Adrenal gland (tissue), 12 donors: ENCODE measurements around the gene RYR2. TPM values are rescaled to one million over a fixed set of nuclear protein-coding genes. Genes with fewer than 3 reads are reported as not detected.
A peak's percentile ranks its signal among the peaks of the same experiment; 100 is the strongest.

Experiments used
- DNase-seq, 7 donors: peaks; one replicate each; pipeline ENCODE4 v3.0.0-alpha.2; 2019 to 2020
- H3K27ac ChIP-seq, 5 donors: fragments of 200-600 bp; sonication (generic) in 4 of 5; 1 replicate in 3 of 5; 2 replicates in 2 of 5; pipeline versions ENCODE4 v1.5.1 to v1.8.0; 2016 to 2020; ENCODE audit warnings: mild to moderate bottlenecking in 1 of 5
- H3K27me3 ChIP-seq: fragments of 200-600 bp; 2 replicates; pipeline ENCODE4 v1.8.0; 2021
- H3K36me3 ChIP-seq, 2 donors: fragments of 200-600 bp; replicated peaks in 1 of 2; 1 replicate in 1 of 2; 2 replicates in 1 of 2; pipeline versions ENCODE4 v1.5.1 to v1.8.0; 2018 to 2022
- H3K4me1 ChIP-seq, 2 donors: fragments of 200-600 bp; replicated peaks in 1 of 2; 1 replicate in 1 of 2; 2 replicates in 1 of 2; pipeline versions ENCODE4 v1.5.1 to v1.8.0; 2018 to 2021
- H3K4me3 ChIP-seq, 4 donors: fragments of 200-600 bp; sonication (generic) in 3 of 4; one replicate each; pipeline ENCODE4 v1.5.1; 2016 to 2018
- H3K9me3 ChIP-seq, 3 donors: fragments of 200-600 bp; sonication (generic) in 1 of 3; replicated peaks in 1 of 3; 1 replicate in 2 of 3; 2 replicates in 1 of 3; pipeline versions ENCODE4 v1.5.1 to v1.8.0; 2016 to 2021
- CTCF ChIP-seq, 6 experiments: fragments of 450-650 bp in 4 of 6; fragments of 200-600 bp in 2 of 6; sonication (generic) in 1 of 6; IDR thresholded peaks; 1 replicate in 5 of 6; 2 replicates in 1 of 6; pipeline versions ENCODE4 v1.5.1 to v1.8.0; 2016 to 2021; ENCODE audit warnings: antibody characterized with exemption in 6 of 6, mild to moderate bottlenecking in 2 of 6, moderate library complexity in 1 of 6
- POLR2A ChIP-seq, 2 donors: fragments of 450-650 bp; IDR thresholded peaks; one replicate each; pipeline ENCODE4 v1.6.1; 2017; ENCODE audit warnings: antibody characterized with exemption in 2 of 2, mild to moderate bottlenecking in 2 of 2, moderate library complexity in 1 of 2
- WGBS, 4 donors: extraction: QIAGEN DNeasy Blood & Tissue Kit in 2 of 4; methylation state at CpG; one replicate each; pipeline versions ENCODE4 v1.1.5 to v1.1.7; 2013 to 2017; 5-methylcytosine and 5-hydroxymethylcytosine counted together
- intact Hi-C, 2 donors: fragments of 100-400 bp; cut with DNase I; formaldehyde crosslinking; loops; one replicate each; pipeline versions ENCODE4 v1.14.1 to v1.15.0; 2022 to 2023
- polyA plus RNA-seq, 3 donors: library from polyadenylated mRNA; stranded (reverse); fragments of 200-250 nt in 2 of 3; fragments of 350-450 nt in 1 of 3; fragmentation: Illumina TruSeq in 1 of 3; extraction: RNeasy Lipid Tissue Mini Kit (QIAGEN cat#74804) in 1 of 3; gene quantifications; one replicate each; pipeline ENCODE4 v1.2.3, GENCODE V29; 2013 to 2014
- total RNA-seq, 9 donors: library from RNA; depleted of rRNA in 4 of 9; stranded (reverse); fragments of >200 nt in 4 of 9; fragments of 120-200 nt in 1 of 9; fragmentation: NEBNext Ultra II Directional in 1 of 9; extraction: Animal tissue kit (Norgen Biotek cat#: 25700) in 1 of 9; gene quantifications; one replicate each; pipeline versions ENCODE4 v1.1.0 to v1.2.4, GENCODE V29; 2013 to 2023
- donor health status: healthy with polysubstance abuse.
- donor health status: Bipolar disorder and iron deficiency.
- donor health status: DM: yes; HTN: yes; CAD: no.
- donor health status: DM: no; HTN: no; CAD: no.
- donor health status: DM: no; HTN: no; CAD: no.
- donor health status: DM: yes; HTN: yes; CAD: no.

RYR2 gene
- total and polyA plus RNA-seq, 12 donors: 0.07 to 6.3 (median 0.18) TPM; not detected in 1

- Histone ChIP-seq H3K9me3 (peaks cover 0 to 3% (median 0%) of the 10 kb centered on the region in 3 donors), H3K4me3 (no peak overlapping the region), H3K27ac (no peak overlapping the region), H3K27me3 (no peaks in the 10 kb centered on the region), H3K4me1 (peaks cover 0 to 5% of the 10 kb centered on the region in 2 donors), H3K36me3 (no peaks in the 10 kb centered on the region)
- DNase-seq: no peak
- intact Hi-C loops: no loop called here
- TF ChIP-seq POLR2A (IDR thresholded peaks at IDR 0.05) (no peak), CTCF (IDR thresholded peaks at IDR 0.05) (no peak)
- 62 to 76% (median 70%) methylated on average over 4 of the region's 4 CpGs for WGBS, 4 donors
These were observed 817.0 kb downstream of the RYR2 start for GRCh38 chr1:237858992-237859391.

GRCh38 chr1:237861944-237862343, 820.0 kb downstream of the RYR2 start:
- Histone ChIP-seq H3K36me3 (no peaks in the 10 kb centered on the region), H3K27ac (no peak overlapping the region), H3K27me3 (no peaks in the 10 kb centered on the region), H3K9me3 (peaks cover 0 to 4% (median 0%) of the 10 kb centered on the region in 3 donors), H3K4me1 (peaks cover 0 to 7% of the 10 kb centered on the region in 2 donors), H3K4me3 (no peak overlapping the region)
- WGBS, 4 donors: 67 to 77% (median 72%) methylated on average over 8 of the region's 8 CpGs
- no peak for TF ChIP-seq CTCF (IDR thresholded peaks at IDR 0.05)
- TF ChIP-seq POLR2A (IDR thresholded peaks at IDR 0.05): no peak
- no peak for DNase-seq
- intact Hi-C loops: no loop called here

- no peaks in the 10 kb centered on the region for H3K36me3 ChIP-seq
- no peak overlapping the region for H3K27ac ChIP-seq
- peaks cover 0 to 4% (median 0%) of the 10 kb centered on the region in 3 donors for H3K9me3 ChIP-seq
- intact Hi-C loops: no loop called here
- TF ChIP-seq POLR2A (IDR thresholded peaks at IDR 0.05) (no peak), CTCF (IDR thresholded peaks at IDR 0.05) (no peak)
- no peak overlapping the region for H3K4me3 ChIP-seq
- WGBS, 4 donors: 75 to 89% (median 83%) methylated on average over 2 of the region's 2 CpGs
- DNase-seq: no peak
- peaks cover 0 to 7% of the 10 kb centered on the region in 2 donors for H3K4me1 ChIP-seq
- H3K27me3 ChIP-seq: no peaks in the 10 kb centered on the region
These were observed 821.2 kb downstream of the RYR2 start for GRCh38 chr1:237863234-237863633.

GRCh38 chr1:237864338-237865244, 822.6 kb downstream of the RYR2 start:
- H3K4me3 ChIP-seq: no peak overlapping the region
- H3K36me3 ChIP-seq: no peaks in the 10 kb centered on the region
- TF ChIP-seq POLR2A (IDR thresholded peaks at IDR 0.05) (no peak), CTCF (IDR thresholded peaks at IDR 0.05) (peak; percentile 86 to 91 (median 90))
- H3K4me1 ChIP-seq: peaks cover 0 to 7% of the 10 kb centered on the region in 2 donors
- H3K27me3 ChIP-seq: no peaks in the 10 kb centered on the region
- H3K9me3 ChIP-seq: peaks cover 0 to 4% (median 0%) of the 10 kb centered on the region in 3 donors
- 11 to 17% (median 14%) methylated on average over 16 to 25 of the region's 25 CpGs for WGBS, 4 donors
- H3K27ac ChIP-seq: peak overlapping the region in 1 of 5 donors; percentile 10
- intact Hi-C loops: no loop called here
- peak; percentile 77 to 90 (median 83) for DNase-seq
